H1 (cell line): ENCODE data around the gene PFN4. TPM values are rescaled to one million over a fixed set of nuclear protein-coding genes. Genes with fewer than 3 reads are reported as not detected.

Experiments
- CTCF ChIA-PET: fragments of 300-600 bp; sonication (Branson Sonifier 250); formaldehyde crosslinking; loops from one replicate; lab custom pipeline; 2021; ENCODE audit not compliant: partially characterized antibody; lab: Charles Lee
- POLR2A ChIA-PET: fragments of 300-600 bp; sonication (Branson Sonifier 250); formaldehyde crosslinking; loops from one replicate; lab custom pipeline; 2021; ENCODE audit warnings: inconsistent platforms; ENCODE audit not compliant: partially characterized antibody; lab: Charles Lee
- DNase-seq, 2 experiments: peaks; one replicate each; pipeline versions ENCODE4 v3.0.0 to v3.0.0-alpha.2; 2010 to 2022; ENCODE audit warnings: low spot score in 2 of 2, low read depth in 1 of 2, mixed read lengths in 1 of 2
- FAIRE-seq: peaks from 2 replicates; lab custom pipeline; 2011; peaks lifted over from hg19 to GRCh38; lab: Jason Lieb, UNC
- H2AFZ ChIP-seq: 2 replicates; pipeline ENCODE4 v1.8.1; 2012; ENCODE audit warnings: low read length, inconsistent platforms
- H2AK5ac ChIP-seq: 2 replicates; pipeline ENCODE4 v1.6.1; 2013; ENCODE audit warnings: low read depth, low read length
- H2BK120ac ChIP-seq: replicated peaks from 2 replicates; pipeline ENCODE3; 2013; ENCODE audit warnings: low read depth, low read length, inconsistent platforms
- H2BK12ac ChIP-seq: 2 replicates; pipeline ENCODE4 v1.6.1; 2013; ENCODE audit warnings: low read depth, low read length
- H2BK15ac ChIP-seq: 2 replicates; pipeline ENCODE4 v1.6.1; 2013; ENCODE audit warnings: low read length
- H2BK20ac ChIP-seq: 2 replicates; pipeline ENCODE4 v1.6.1; 2013; ENCODE audit warnings: low read length
- H2BK5ac ChIP-seq: 2 replicates; pipeline ENCODE4 v1.6.1; 2013; ENCODE audit warnings: low read depth, low read length
- H3K14ac ChIP-seq: 2 replicates; pipeline ENCODE4 v1.6.1; 2013; ENCODE audit warnings: inconsistent platforms; ENCODE audit not compliant: insufficient read length
- H3K18ac ChIP-seq: 2 replicates; pipeline ENCODE4 v1.6.1; 2013; ENCODE audit warnings: low read length; ENCODE audit errors: extremely low read depth
- H3K23ac ChIP-seq: 2 replicates; pipeline ENCODE4 v1.6.1; 2013; ENCODE audit warnings: inconsistent platforms; ENCODE audit not compliant: insufficient read length
- H3K23me2 ChIP-seq: 2 replicates; pipeline ENCODE4 v1.6.1; 2013; ENCODE audit warnings: low read depth, low read length
- H3K27ac ChIP-seq: 2 replicates; pipeline ENCODE4 v1.6.1; 2011; ENCODE audit warnings: low read depth, low read length, inconsistent platforms
- H3K27me3 ChIP-seq, 4 experiments: replicated peaks in 1 of 4; 1 replicate in 1 of 4; 2 replicates in 3 of 4; pipeline versions ENCODE4 v1.6.1 to v1.8.1; 2011 to 2013; ENCODE audit warnings: low read length in 3 of 4, mild to moderate bottlenecking in 3 of 4, inconsistent platforms in 2 of 4, mixed read lengths in 2 of 4, moderate library complexity in 1 of 4; ENCODE audit not compliant: control insufficient read depth in 3 of 4, insufficient read depth in 3 of 4; ENCODE audit errors: extremely low read depth in 1 of 4
- H3K36me3 ChIP-seq, 4 experiments: 2 replicates each; pipeline versions ENCODE4 v1.6.1 to v1.8.1; 2011 to 2013; ENCODE audit warnings: mild to moderate bottlenecking in 4 of 4, low read length in 3 of 4, moderate library complexity in 2 of 4, control low read depth in 1 of 4, inconsistent platforms in 1 of 4; ENCODE audit not compliant: insufficient read depth in 4 of 4, control insufficient read depth in 2 of 4
- H3K4ac ChIP-seq: replicated peaks from 2 replicates; pipeline ENCODE3; 2013; ENCODE audit warnings: low read length, low read depth, mixed read lengths, inconsistent platforms; ENCODE audit not compliant: insufficient read length
- H3K4me1 ChIP-seq, 4 experiments: replicated peaks in 1 of 4; 1 replicate in 1 of 4; 2 replicates in 3 of 4; pipeline versions ENCODE4 v1.6.1 to v1.8.1; 2011 to 2013; ENCODE audit warnings: low read length in 3 of 4, inconsistent platforms in 2 of 4, mixed read lengths in 1 of 4; ENCODE audit not compliant: insufficient read depth in 4 of 4, control insufficient read depth in 3 of 4
- H3K4me2 ChIP-seq, 2 experiments: 2 replicates each; pipeline versions ENCODE4 v1.6.1 to v1.8.1; 2011 to 2013; ENCODE audit warnings: low read depth in 2 of 2, low read length in 2 of 2, control low read depth in 1 of 2, inconsistent platforms in 1 of 2, mild to moderate bottlenecking in 1 of 2; ENCODE audit not compliant: insufficient read depth in 1 of 2
- H3K4me3 ChIP-seq, 4 experiments: fragments of 200-600, 300-600 bp in 1 of 4; sonication (generic), shearing (Covaris generic), sonication (Bioruptor Twin) in 1 of 4; 2 replicates each; pipeline versions ENCODE4 v1.5.1 to v1.8.1; 2011 to 2016; ENCODE audit warnings: low read length in 4 of 4, low read depth in 3 of 4, control low read depth in 2 of 4, inconsistent platforms in 2 of 4, mild to moderate bottlenecking in 2 of 4, mixed read lengths in 1 of 4, moderate library complexity in 1 of 4; ENCODE audit not compliant: insufficient read depth in 2 of 4; ENCODE audit errors: extremely low read depth in 1 of 4
- H3K56ac ChIP-seq: replicated peaks from 2 replicates; pipeline ENCODE3; 2013; ENCODE audit warnings: low read depth, mild to moderate bottlenecking, mixed read lengths, low read length, inconsistent platforms; ENCODE audit not compliant: insufficient read length
- H3K79me1 ChIP-seq: 2 replicates; pipeline ENCODE4 v1.6.1; 2013; ENCODE audit warnings: low read depth, low read length, control low read depth
- H3K79me2 ChIP-seq, 2 experiments: 2 replicates each; pipeline versions ENCODE4 v1.6.1 to v1.8.1; 2012 to 2013; ENCODE audit warnings: low read length in 2 of 2, mild to moderate bottlenecking in 2 of 2, inconsistent platforms in 1 of 2; ENCODE audit not compliant: insufficient read depth in 2 of 2, control insufficient read depth in 1 of 2
- H3K9ac ChIP-seq, 4 experiments: replicated peaks in 1 of 4; 1 replicate in 1 of 4; 2 replicates in 3 of 4; pipeline versions ENCODE4 v1.6.1 to v1.8.1; 2011 to 2013; ENCODE audit warnings: low read depth in 3 of 4, low read length in 3 of 4, control low read depth in 2 of 4, mild to moderate bottlenecking in 2 of 4, moderate library complexity in 2 of 4, inconsistent platforms in 1 of 4; ENCODE audit errors: extremely low read depth in 1 of 4
- H3K9me3 ChIP-seq, 2 experiments: 2 replicates each; pipeline versions ENCODE4 v1.6.1 to v1.8.1; 2012 to 2013; ENCODE audit warnings: mild to moderate bottlenecking in 2 of 2, moderate library complexity in 2 of 2, control low read depth in 1 of 2, inconsistent platforms in 1 of 2, low read depth in 1 of 2, low read length in 1 of 2, mixed read lengths in 1 of 2; ENCODE audit not compliant: insufficient read depth in 2 of 2
- H4K20me1 ChIP-seq, 2 experiments: replicated peaks in 1 of 2; 2 replicates each; pipeline versions ENCODE3 to v1.8.1; 2011 to 2013; ENCODE audit warnings: inconsistent platforms in 2 of 2, low read length in 2 of 2, mild to moderate bottlenecking in 1 of 2; ENCODE audit not compliant: insufficient read depth in 2 of 2, control insufficient read depth in 1 of 2
- H4K5ac ChIP-seq: 2 replicates; pipeline ENCODE4 v1.6.1; 2013; ENCODE audit warnings: low read length, low read depth, mixed read lengths, inconsistent platforms; ENCODE audit not compliant: insufficient read length
- H4K8ac ChIP-seq: 2 replicates; pipeline ENCODE4 v1.8.0; 2013; ENCODE audit warnings: mild to moderate bottlenecking, moderate library complexity, low read length, inconsistent platforms; ENCODE audit not compliant: insufficient read depth; ENCODE audit errors: extremely low read depth
- H4K91ac ChIP-seq: replicated peaks from 2 replicates; pipeline ENCODE3; 2013; ENCODE audit warnings: low read length, mixed read lengths, inconsistent platforms; ENCODE audit not compliant: insufficient read length
- CEBPB ChIP-seq: IDR thresholded peaks from 2 replicates; pipeline ENCODE4 v1.6.1; 2012; ENCODE audit warnings: low read depth, low read length
- EP300 ChIP-seq, 2 experiments: IDR thresholded peaks; 1 replicate in 1 of 2; 2 replicates in 1 of 2; pipeline ENCODE4 v1.6.1; 2011 to 2012; ENCODE audit warnings: low read depth in 2 of 2, low read length in 2 of 2, mild to moderate bottlenecking in 2 of 2, borderline replicate concordance in 1 of 2, inconsistent platforms in 1 of 2, moderate library complexity in 1 of 2
- HDAC6 ChIP-seq: IDR thresholded peaks from one replicate; pipeline ENCODE4 v1.7.1; 2012; ENCODE audit warnings: low read depth, mild to moderate bottlenecking, inconsistent platforms, low read length, moderate library complexity
- MAFK ChIP-seq: IDR thresholded peaks from 2 replicates; pipeline ENCODE4 v1.6.1; 2012; ENCODE audit warnings: low read depth, mild to moderate bottlenecking, improper control_type of control experiment, low read length
- POU5F1 ChIP-seq: IDR thresholded peaks from 2 replicates; pipeline ENCODE4 v1.6.1; 2011; ENCODE audit warnings: low read depth, mild to moderate bottlenecking, low read length, moderate library complexity
- RXRA ChIP-seq: IDR thresholded peaks from 2 replicates; pipeline ENCODE4 v1.6.1; 2011; ENCODE audit warnings: low read depth, mild to moderate bottlenecking, low read length, moderate library complexity; ENCODE audit not compliant: insufficient read depth
- SP1 ChIP-seq: IDR thresholded peaks from 2 replicates; pipeline ENCODE4 v1.6.1; 2011; ENCODE audit warnings: low read depth, low read length
- YY1 ChIP-seq: IDR thresholded peaks from 2 replicates; pipeline ENCODE4 v1.6.1; 2011; ENCODE audit warnings: low read depth, mild to moderate bottlenecking, low read length
- WGBS, 2 experiments: shearing (Covaris generic) in 1 of 2; methylation state at CpG; one replicate each; pipeline versions ENCODE4 v1.1.6 to v1.1.7; 2013 to 2015; ENCODE audit warnings: low lambda C conversion rate in 2 of 2, mixed read lengths in 2 of 2, inconsistent platforms in 1 of 2, low coverage in 1 of 2, missing lambda C conversion rate in 1 of 2; ENCODE audit not compliant: insufficient replicate concordance in 2 of 2, insufficient coverage in 1 of 2, insufficient read length in 1 of 2; ENCODE audit errors: extremely low coverage in 1 of 2, missing lambda C conversion rate in 1 of 2; 5-methylcytosine and 5-hydroxymethylcytosine counted together
- polyA plus RNA-seq, 7 experiments: library from polyadenylated mRNA; depleted of rRNA in 3 of 7; stranded (reverse) in 5 of 7; unstranded in 2 of 7; fragments of >200 nt in 5 of 7; fragments of 200-250 nt in 2 of 7; gene quantifications; 1 replicate in 5 of 7; 2 replicates in 1 of 7; 4 replicates in 1 of 7; pipeline versions ENCODE4 v1.2.1 to v1.2.3, GENCODE V29; 2011 to 2013; ENCODE audit warnings: missing spikeins in 2 of 7, mixed read lengths in 2 of 7
- total RNA-seq: library from RNA; stranded (reverse); fragmentation: NEBNext Ultra II Directional; extraction: Animal tissue kit (Norgen Biotek cat#: 25700); gene quantifications from 2 replicates; pipeline ENCODE4 v1.2.1, GENCODE V29; 2021
- TF ChIP-seq, protein P1 (sequence below): IDR thresholded peaks from 2 replicates; pipeline ENCODE4 v1.6.1; 2011; ENCODE audit warnings: low read length, improper control_type of control experiment

PFN4 gene
- total and polyA plus RNA-seq, 2 of the 8 experiments (the other 6 are each of a cell fraction or from before 2014, with no cell fraction given) = not detected

DNA sequence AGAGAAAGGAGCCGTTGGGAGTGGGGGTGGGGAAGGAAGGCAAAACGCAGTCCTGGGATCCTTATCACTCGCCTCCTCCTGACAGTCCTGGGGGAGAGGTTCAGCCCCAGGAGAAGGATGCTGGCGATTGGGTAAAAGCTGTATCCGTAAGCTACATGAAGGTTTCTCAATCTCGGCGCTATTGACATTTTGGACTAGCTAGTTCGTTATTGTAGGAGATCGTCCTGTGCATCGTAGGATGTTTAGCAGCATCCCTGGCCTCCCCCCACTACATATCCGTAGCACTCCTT is 38.0 kb downstream of the PFN4 start:
- H3K79me1 ChIP-seq = no peaks in the 10 kb centered on the region
- peak overlapping the region; percentile 1; the same call in 1 of the 2 replicates for H2BK15ac ChIP-seq
- peak overlapping the region; percentile 19 for H2BK120ac ChIP-seq
- H2BK5ac ChIP-seq = peak overlapping the region; percentile 27; the same call in 1 of the 2 replicates
- no peaks in the 10 kb centered on the region for H3K27me3 ChIP-seq
- FAIRE-seq (no peak), DNase-seq (no peak)
- ChIA-PET POLR2A (interaction anchor here (1.1 to 3.1 kb wide), 12 partner anchors 9 to 276 kb away, joined by 3 to 24 read pairs (median 8); partner anchors contain the start of genes ATAD2B, ITSN2, SF3B6 and UBXN2A), CTCF (interaction anchor here (0.9 to 4.3 kb wide), 15 partner anchors 10 to 343 kb away, joined by 3 to 25 read pairs (median 4); partner anchors contain the start of genes ATAD2B, FAM228A, ITSN2 and WDCP)
- no peak overlapping the region for H3K4ac ChIP-seq
- H3K79me2 ChIP-seq = no peaks in the 10 kb centered on the region
- peaks cover 4 to 11% (median 9%) of the 10 kb centered on the region in 4 experiments for H3K4me1 ChIP-seq
- H3K18ac ChIP-seq = peak overlapping the region; percentile 39
- H3K23ac ChIP-seq = no peak overlapping the region
- peak overlapping the region; percentile 92; the same call in 1 of the 2 replicates for H4K8ac ChIP-seq
- H3K36me3 ChIP-seq = peaks cover 9 to 17% (median 11%) of the 10 kb centered on the region in 4 experiments; a peak in 7 of 8 replicates
- peak overlapping the region; percentile 43 for H3K56ac ChIP-seq
- peak overlapping the region; percentile 55 to 77 (median 66) for H3K4me3 ChIP-seq
- no peaks in the 10 kb centered on the region for H3K9me3 ChIP-seq
- no peak overlapping the region for H3K14ac ChIP-seq
- TF ChIP-seq SP1 = no peak
- TF ChIP-seq, protein P1, sequence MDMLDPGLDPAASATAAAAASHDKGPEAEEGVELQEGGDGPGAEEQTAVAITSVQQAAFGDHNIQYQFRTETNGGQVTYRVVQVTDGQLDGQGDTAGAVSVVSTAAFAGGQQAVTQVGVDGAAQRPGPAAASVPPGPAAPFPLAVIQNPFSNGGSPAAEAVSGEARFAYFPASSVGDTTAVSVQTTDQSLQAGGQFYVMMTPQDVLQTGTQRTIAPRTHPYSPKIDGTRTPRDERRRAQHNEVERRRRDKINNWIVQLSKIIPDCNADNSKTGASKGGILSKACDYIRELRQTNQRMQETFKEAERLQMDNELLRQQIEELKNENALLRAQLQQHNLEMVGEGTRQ = no peak
- no peak for TF ChIP-seq CEBPB
- no peak for TF ChIP-seq YY1
- no peak for TF ChIP-seq EP300 (IDR thresholded peaks at IDR 0.05; ENCODE audit: borderline replicate concordance in 1 of 2, low read depth in 2 of 2, low read length in 2 of 2)
- no peak for TF ChIP-seq MAFK
- no peak for TF ChIP-seq RXRA
- no peak for TF ChIP-seq POU5F1
- no peak for TF ChIP-seq HDAC6
- H2AK5ac ChIP-seq = no peak overlapping the region
- H3K4me2 ChIP-seq = peak overlapping the region; percentile 80 to 94
- peak overlapping the region in 3 of 4 experiments; percentile 90 to 93 (median 90); a peak in 6 of 7 replicates for H3K9ac ChIP-seq
- peak overlapping the region; percentile 77 for H2BK12ac ChIP-seq
- H3K23me2 ChIP-seq = peaks cover 10% of the 10 kb centered on the region
- H4K20me1 ChIP-seq = no peaks in the 10 kb centered on the region
- H3K27ac ChIP-seq = peak overlapping the region; percentile 89
- peak overlapping the region; percentile 74 for H4K5ac ChIP-seq
- H2AFZ ChIP-seq = 0 out of 2 replicates have a peak overlapping the region, but pooled peaks have one; percentile 93
- 29% methylated on average over 10 of the region's 11 CpGs; no CpG with 5 or more reads in 1 of the 2 experiments for WGBS, 2 experiments
- no peak overlapping the region for H2BK20ac ChIP-seq
- peak overlapping the region; percentile 37 for H4K91ac ChIP-seq
